Measurements from ENCODE around the gene CCDC85C.

DNA sequence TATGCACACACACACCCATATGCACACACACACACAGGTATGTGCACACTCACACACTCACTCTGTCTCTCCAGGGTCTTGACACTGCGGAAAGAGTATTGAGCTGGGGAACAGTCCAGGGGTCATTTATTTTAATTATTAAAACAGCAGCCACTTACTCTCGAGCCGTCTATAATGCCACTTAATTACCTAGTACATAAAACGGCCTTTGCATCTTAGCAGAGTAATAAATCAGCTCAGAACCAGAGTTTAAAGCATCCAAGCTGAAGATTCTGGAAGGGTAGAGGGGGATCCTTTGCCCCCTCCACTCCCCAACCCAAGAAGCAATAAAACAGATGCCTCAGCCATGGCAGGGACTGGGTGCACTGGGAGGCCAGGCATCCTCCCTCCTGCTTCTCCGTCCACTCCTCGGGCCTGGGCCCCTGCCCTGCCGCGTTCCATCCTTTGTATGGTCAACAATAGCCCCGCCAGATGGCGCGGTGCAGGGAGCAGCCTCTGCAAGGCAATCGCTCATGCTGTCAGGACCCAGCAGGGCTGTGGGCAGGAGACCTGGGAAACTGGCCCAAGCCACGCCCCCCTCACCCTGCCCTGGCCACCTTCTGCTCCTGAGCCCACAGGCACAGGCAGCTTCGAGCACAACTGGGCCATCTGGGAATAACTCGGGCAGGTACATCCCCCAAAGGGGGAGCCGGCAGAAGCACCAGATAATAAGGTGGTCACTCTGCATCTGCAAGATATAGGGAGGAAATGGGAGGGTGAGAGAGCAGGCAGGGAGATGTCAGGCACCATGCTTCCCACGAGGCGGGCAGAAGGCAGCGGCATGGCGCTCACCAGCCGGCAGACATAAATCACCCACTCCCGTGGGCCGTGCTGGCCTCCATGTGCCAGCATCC is 40.9 kb downstream of the CCDC85C start:
- 0 out of 2 replicates have a peak, but pooled peaks have one; percentile 6 for TF ChIP-seq CTCF (IDR thresholded peaks at IDR 0.05; ENCODE audit: low read depth, low read length)
- no peak for TF ChIP-seq EZH2phosphoT487 (IDR thresholded peaks at IDR 0.05; ENCODE audit: low read depth)
